HG02759 (cell line): ENCODE results near the gene ALKBH7.

ENCODE experiments used
- ATAC-seq: cut with Tn5 transposase; IDR thresholded peaks from one replicate; pipeline ENCODE4 v1.9.1; 2021; ENCODE audit warnings: mild to moderate bottlenecking, moderate library complexity; ENCODE audit not compliant: unreplicated experiment

Gene ALKBH7

DNA sequence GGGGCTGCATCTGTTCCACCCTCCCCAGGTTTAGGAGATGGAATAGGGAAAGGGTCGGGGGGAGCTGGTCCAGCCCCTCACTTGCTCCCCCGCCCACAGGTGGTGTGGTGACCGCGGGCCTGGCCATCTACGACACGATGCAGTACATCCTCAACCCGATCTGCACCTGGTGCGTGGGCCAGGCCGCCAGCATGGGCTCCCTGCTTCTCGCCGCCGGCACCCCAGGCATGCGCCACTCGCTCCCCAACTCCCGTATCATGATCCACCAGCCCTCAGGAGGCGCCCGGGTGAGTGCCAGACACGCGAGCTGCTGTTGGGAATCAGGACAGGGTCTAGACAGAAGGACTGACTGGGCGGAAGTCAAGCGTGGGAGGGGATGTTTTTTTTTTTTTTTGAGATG is 8.2 kb upstream of the ALKBH7 start:
- ATAC-seq = no peak

GRCh38 chr19:6373096-6373812 is 660 bp downstream of the ALKBH7 start:
- peak; percentile 57 for ATAC-seq

DNA sequence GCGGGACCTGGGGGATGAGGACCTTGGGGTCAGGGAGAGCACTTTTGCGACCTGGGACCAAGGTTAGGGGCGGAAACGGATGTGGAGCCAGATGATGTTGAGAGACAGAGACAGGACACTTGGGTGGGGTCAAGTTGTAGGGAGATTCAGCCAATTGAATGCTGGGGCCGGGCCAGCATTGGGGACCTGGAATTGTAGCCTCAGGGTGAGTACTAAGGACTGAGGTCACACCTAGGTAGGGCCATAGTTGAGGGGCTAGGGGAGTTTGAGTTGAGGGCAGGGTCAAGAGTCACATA is 1.2 kb downstream of the ALKBH7 start:
- ATAC-seq = no peak

DNA sequence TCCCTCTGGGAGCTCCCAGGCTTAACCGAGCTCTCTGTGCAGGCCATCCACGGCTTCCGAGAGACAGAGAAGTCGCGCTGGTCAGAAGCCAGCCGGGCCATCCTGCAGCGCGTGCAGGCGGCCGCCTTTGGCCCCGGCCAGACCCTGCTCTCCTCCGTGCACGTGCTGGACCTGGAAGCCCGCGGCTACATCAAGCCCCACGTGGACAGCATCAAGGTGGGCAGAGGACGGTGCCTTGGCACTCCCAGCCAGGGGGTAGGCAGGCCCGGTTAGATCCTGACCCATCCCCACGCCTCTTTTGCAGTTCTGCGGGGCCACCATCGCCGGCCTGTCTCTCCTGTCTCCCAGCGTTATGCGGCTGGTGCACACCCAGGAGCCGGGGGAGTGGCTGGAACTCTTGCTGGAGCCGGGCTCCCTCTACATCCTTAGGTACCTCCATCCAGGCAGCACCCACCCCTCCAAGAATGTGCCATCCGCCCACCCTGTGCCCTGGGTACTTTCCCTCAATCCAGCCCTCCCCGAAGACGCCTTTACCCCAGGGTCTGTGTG is 1.6 kb downstream of the ALKBH7 start:
- ATAC-seq = no peak

GRCh38 chr19:6374711-6375410 is 2.3 kb downstream of the ALKBH7 start:
- ATAC-seq = no peak

- no peak for ATAC-seq
These were observed 2.9 kb downstream of the ALKBH7 start, which contains the start of gene PSPN for GRCh38 chr19:6375411-6376010. TSS of gene PSPN (minus strand) at chr19:6375933. CDS start at chr19:6375849, 84 bp downstream.

- no peak for ATAC-seq
These were observed 4.1 kb downstream of the ALKBH7 start for GRCh38 chr19:6376512-6377190.

- no peak for ATAC-seq
These were observed 5.4 kb downstream of the ALKBH7 start for GRCh38 chr19:6378041-6378440.

DNA sequence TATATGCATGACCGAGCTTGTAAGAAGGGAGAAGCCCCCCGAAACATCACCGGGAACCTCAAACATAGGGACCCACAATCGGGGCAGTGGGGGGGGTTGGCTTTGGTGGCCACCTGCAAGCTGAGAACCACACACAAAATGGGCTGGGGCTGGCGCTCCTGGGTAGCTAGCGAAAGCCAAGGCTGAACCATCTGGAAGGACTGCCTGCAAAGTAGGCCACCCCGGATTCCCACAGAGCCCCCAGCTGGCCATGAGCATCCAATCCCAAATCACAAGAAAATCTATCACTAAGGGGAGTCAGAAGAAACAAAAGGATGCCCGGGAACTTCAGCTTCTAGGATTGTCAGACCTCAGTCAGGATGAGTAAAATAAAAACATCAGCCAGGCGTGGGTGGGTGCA is 5.9 kb downstream of the ALKBH7 start:
- no peak for ATAC-seq

GRCh38 chr19:6379744-6380143 is 7.2 kb downstream of the ALKBH7 start:
- no peak for ATAC-seq

DNA sequence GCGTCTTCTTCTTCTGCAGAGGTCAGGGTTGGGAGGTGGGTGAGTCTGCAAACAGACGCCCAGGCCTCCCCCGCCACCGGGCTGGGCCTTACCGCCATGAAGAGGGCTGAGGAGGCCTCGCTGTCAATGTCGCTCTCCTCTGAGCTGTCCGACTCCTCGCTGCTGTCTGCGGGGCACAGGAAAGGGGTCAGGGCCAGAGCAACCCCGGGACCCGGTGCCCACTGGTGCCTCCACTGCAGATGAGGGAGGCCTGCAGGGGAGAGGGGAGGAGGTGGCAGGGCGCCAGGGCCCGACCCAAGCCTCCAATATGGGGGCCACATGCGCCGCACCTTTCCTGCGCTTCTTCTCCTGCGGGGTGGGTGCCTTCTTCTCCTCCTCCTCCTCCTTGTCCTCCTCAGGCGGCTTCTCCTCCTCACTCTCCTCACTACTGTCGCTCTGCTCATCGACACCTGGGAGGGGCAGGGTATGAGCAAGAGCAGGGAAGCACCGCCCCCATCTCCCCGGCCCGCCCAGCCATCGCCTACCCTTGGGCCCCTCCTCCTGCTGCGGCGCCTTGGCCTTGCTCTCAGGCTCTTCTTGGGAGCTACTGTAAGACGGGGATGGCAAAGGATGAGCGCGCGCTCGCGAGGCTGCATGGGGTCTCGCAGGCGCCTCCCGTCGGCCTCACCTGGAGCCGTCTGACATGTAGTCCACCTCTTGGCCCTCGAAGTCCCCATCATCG is 8.6 kb downstream of the ALKBH7 start:
- no peak for ATAC-seq

- ATAC-seq = no peak
These were observed 10.6 kb downstream of the ALKBH7 start for GRCh38 chr19:6383188-6383587.

- ATAC-seq = no peak
These were observed 11.8 kb downstream of the ALKBH7 start for GRCh38 chr19:6384381-6384780.

- no peak for ATAC-seq
These were observed 14.8 kb downstream of the ALKBH7 start for GRCh38 chr19:6387372-6387771.

DNA sequence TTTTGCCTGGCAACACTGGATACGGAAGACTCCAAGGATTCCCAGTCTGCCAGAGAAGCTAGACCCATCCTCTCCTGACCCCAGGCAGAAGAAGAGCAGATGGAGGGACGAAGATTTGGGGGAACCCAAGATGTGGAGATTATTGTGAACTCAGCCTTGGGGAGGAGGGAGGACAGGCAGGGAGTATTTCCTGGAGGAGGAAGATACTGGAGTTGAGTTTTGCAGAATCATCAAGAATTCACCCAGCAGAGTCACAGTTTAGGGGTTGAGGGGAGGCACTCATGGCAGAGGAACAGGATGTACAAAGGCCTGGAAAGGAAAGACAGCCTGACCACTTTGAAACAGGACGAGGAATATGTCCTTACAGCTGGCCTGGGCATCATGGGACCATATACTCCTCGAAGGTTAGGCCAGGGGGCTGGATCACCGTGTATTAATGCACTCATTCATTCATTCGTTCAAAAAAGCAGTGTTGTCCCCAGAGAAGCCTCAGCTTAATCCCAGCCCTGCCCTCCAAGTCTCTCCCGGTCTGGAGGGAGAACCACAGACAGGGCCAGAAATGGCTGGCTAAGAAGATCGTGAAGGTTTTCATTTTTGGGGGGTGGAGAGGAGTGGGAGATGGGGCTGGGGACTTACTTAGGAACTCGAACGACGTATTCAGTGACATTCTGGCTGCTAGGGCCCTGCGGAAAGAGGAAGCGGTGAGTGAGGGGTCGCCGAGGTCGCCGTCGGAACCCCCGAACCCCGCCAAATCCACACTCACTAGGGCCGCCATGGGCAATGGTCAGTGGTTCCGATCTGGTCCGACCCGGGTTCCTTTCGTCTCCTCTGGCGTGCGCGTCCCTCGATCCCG is 19.9 kb downstream of the ALKBH7 start:
- no peak for ATAC-seq

- peak; percentile 83 for ATAC-seq
These were observed 20.7 kb downstream of the ALKBH7 start, which contains the start of gene GTF2F1 for GRCh38 chr19:6393074-6393982. TSS of gene GTF2F1 (minus strand) at chr19:6393164. CDS start at chr19:6392995, 169 bp downstream.

GRCh38 chr19:6393983-6394412 is 21.4 kb downstream of the ALKBH7 start:
- no peak for ATAC-seq

DNA sequence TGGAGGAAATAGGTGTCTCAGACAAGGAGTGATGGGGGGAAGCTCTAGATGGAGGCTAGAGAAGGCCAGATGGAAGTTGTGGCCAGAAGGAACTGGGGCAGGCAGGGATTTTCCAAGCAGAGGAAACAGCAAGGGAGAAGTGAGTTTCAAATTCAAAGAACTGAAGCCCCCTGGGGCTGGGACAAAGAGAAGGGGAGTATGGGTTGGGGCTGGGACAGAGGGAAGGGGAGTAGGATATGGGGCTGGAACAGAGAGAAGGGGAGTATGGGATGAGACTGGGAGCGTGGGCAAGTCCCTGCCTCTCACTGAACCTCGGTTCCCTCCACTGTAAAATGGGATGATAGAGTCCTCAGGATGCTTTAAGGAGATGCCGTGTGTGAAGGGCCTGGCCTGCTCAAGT is 22.2 kb downstream of the ALKBH7 start:
- no peak for ATAC-seq

- no peak for ATAC-seq
These were observed 23.7 kb downstream of the ALKBH7 start for GRCh38 chr19:6396305-6396704.
